Measurements from ENCODE around the gene CDCA7L.

GRCh38 chr7:21920936-21921335 is 24.8 kb downstream of the CDCA7L start:
- no peak for TF ChIP-seq YY1 (IDR thresholded peaks at IDR 0.05; ENCODE audit: low read depth)
- TF ChIP-seq MAX (IDR thresholded peaks at IDR 0.05) = no peak
- no peak for TF ChIP-seq CREB1 (IDR thresholded peaks at IDR 0.05; ENCODE audit: low read depth)
- TF ChIP-seq RAD21 (IDR thresholded peaks at IDR 0.05; ENCODE audit: low read depth) = no peak
- no peak for TF ChIP-seq TEAD4 (IDR thresholded peaks at IDR 0.05)
- no peak for TF ChIP-seq REST (IDR thresholded peaks at IDR 0.05; ENCODE audit: low read depth)
- TF ChIP-seq CEBPB (IDR thresholded peaks at IDR 0.05) = no peak
- no peak for TF ChIP-seq TAF1 (IDR thresholded peaks at IDR 0.05; ENCODE audit: low read depth)
- no peak for TF ChIP-seq EGR1 (IDR thresholded peaks at IDR 0.05)
- no peak for TF ChIP-seq USF1 (IDR thresholded peaks at IDR 0.05)
- TF ChIP-seq ZBTB7A (IDR thresholded peaks at IDR 0.05; ENCODE audit: low read depth) = no peak
- TF ChIP-seq EP300 (IDR thresholded peaks at IDR 0.05; ENCODE audit: borderline replicate concordance) = no peak

Data from Ishikawa (cell line).